ENCODE measurements around the gene H6PD. TPM values are rescaled to one million over a fixed set of nuclear protein-coding genes. Genes with fewer than 3 reads are reported as not detected.

H6PD gene
- polyA plus RNA-seq, 1 donor (not counting 4 experiments of a cell fraction or from before 2014, with no cell fraction given): 3.3 TPM

DNA sequence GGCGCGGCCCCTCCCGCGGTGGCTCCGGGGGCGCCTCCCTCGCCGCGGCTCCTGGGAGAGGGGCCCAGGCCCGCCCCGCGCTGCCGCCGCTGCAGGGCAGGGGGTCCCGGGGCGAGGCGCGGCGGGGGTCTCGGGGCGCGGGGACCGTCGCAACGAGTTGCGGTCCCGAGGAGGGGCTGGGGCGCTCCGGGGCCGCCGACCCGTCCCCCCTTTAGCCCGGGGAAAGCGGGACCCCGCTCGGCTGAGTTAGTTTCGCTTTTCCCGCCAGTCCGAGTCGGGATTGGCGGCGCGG is 58.6 kb downstream of the H6PD start:
- peak overlapping the region; percentile 60 to 99 (median 67) for H3K4me3 ChIP-seq (ENCODE audit: control insufficient read depth in 2 of 3, extremely low read depth in 1 of 3, insufficient read depth in 2 of 3, low read depth in 1 of 3, low read length in 3 of 3)
- TF ChIP-seq EZH2 (IDR thresholded peaks at IDR 0.05; ENCODE audit: low read length): no peak
- TF ChIP-seq, protein P1, sequence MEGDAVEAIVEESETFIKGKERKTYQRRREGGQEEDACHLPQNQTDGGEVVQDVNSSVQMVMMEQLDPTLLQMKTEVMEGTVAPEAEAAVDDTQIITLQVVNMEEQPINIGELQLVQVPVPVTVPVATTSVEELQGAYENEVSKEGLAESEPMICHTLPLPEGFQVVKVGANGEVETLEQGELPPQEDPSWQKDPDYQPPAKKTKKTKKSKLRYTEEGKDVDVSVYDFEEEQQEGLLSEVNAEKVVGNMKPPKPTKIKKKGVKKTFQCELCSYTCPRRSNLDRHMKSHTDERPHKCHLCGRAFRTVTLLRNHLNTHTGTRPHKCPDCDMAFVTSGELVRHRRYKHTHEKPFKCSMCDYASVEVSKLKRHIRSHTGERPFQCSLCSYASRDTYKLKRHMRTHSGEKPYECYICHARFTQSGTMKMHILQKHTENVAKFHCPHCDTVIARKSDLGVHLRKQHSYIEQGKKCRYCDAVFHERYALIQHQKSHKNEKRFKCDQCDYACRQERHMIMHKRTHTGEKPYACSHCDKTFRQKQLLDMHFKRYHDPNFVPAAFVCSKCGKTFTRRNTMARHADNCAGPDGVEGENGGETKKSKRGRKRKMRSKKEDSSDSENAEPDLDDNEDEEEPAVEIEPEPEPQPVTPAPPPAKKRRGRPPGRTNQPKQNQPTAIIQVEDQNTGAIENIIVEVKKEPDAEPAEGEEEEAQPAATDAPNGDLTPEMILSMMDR (optimal IDR thresholded peaks at IDR 0.05 in 1 of 3, IDR thresholded peaks at IDR 0.05 in 1 of 3, conservative IDR thresholded peaks at IDR 0.05 in 1 of 3; ENCODE audit: extremely low read depth in 1 of 3, insufficient read depth in 2 of 3, low read length in 3 of 3): no peak
- peak overlapping the region; percentile 87 for H3K27ac ChIP-seq (ENCODE audit: control insufficient read depth, insufficient read depth, low read length)
- peaks cover 3% of the 10 kb centered on the region for H3K9me1 ChIP-seq (ENCODE audit: control insufficient read depth, extremely low read depth, insufficient read depth, low read length)
- H3K36me3 ChIP-seq (ENCODE audit: control insufficient read depth in 2 of 2, extremely low read depth in 1 of 2, insufficient read depth in 2 of 2, low read length in 2 of 2): peaks cover 2 to 10% of the 10 kb centered on the region in 2 experiments
- FAIRE-seq: no peak
- no peaks in the 10 kb centered on the region for H3K27me3 ChIP-seq (ENCODE audit: control insufficient read depth, extremely low read depth, insufficient read depth, low read length)
- DNase-seq (ENCODE audit: low read depth, low spot score): no peak
- no peak overlapping the region for H2AFZ ChIP-seq (ENCODE audit: control insufficient read depth, low read length)
- dilution Hi-C loops (cut with MboI; ENCODE audit: extremely low pct_ligation_motif_present, low sequenced_read_pairs): no loop called here
- H3K4me2 ChIP-seq (ENCODE audit: control insufficient read depth, extremely low read depth, insufficient read depth, low read depth, low read length): no peak overlapping the region
- peaks cover 34% of the 10 kb centered on the region for H3K4me1 ChIP-seq (ENCODE audit: control insufficient read depth, extremely low read depth, insufficient read depth, low read length)
- H4K20me1 ChIP-seq (ENCODE audit: control insufficient read depth, extremely low read depth, insufficient read depth, low read length): no peaks in the 10 kb centered on the region
- H3K79me2 ChIP-seq (ENCODE audit: control insufficient read depth, insufficient read depth, low read length): peaks cover 41% of the 10 kb centered on the region
- H3K9me3 ChIP-seq (ENCODE audit: control insufficient read depth, low read depth, low read length): peaks cover under 1% of the 10 kb centered on the region
- peak overlapping the region; percentile 96 for H3K9ac ChIP-seq (ENCODE audit: control insufficient read depth, extremely low read depth, insufficient read depth, low read length)

DNA sequence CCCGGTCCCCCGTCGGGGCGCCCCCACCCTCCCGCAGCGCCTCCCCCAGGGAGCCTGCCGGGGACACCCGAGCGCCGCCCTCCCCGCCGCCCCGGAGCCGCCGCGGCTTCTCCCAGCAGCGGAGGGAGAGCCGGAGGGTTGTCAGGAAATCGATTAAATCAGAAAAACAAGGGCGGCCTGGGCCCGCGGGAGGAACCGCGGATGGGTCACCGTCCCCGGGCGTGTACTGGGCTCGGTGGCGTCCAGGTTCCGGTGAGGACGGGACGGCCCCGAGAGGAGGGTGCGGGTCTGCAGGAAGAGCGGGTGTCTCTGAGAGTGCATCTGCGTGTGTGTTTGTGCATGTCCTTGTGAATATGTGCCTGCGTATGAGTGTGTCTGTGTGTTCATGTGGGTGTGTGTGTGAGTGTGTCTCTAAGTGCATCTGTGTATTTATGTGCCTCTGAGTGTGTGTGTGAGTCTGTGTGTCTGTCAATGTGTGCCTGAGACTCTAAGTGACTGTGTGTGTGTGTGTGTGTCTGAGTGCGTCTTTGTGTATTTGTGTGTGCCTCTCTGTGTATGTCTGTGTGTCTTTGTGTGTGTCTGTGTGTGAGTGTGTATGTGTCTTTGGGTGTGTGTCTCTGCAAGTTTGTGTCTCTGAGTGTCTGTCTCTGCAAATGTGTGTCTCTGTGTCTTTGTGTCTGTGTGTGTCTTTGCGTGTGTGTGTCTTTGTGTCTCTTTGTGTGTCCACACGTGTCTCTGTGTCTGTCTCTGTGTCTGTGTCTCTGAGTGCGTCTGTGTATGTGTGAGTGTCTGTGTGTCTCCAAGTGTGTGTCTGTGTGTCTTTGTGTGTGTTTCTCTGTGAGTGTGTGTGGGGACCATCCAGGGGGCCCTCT is 59.2 kb downstream of the H6PD start:
- peak overlapping the region; percentile 63 for H2AFZ ChIP-seq (ENCODE audit: control insufficient read depth, low read length)
- H3K4me3 ChIP-seq (ENCODE audit: control insufficient read depth in 2 of 3, extremely low read depth in 1 of 3, insufficient read depth in 2 of 3, low read depth in 1 of 3, low read length in 3 of 3): peak overlapping the region; percentile 60 to 99 (median 67)
- H3K9me3 ChIP-seq (ENCODE audit: control insufficient read depth, low read depth, low read length): no peaks in the 10 kb centered on the region
- DNase-seq (ENCODE audit: low read depth, low spot score): no peak
- peaks cover 34% of the 10 kb centered on the region for H3K4me1 ChIP-seq (ENCODE audit: control insufficient read depth, extremely low read depth, insufficient read depth, low read length)
- peak overlapping the region; percentile 96 for H3K9ac ChIP-seq (ENCODE audit: control insufficient read depth, extremely low read depth, insufficient read depth, low read length)
- H3K27me3 ChIP-seq (ENCODE audit: control insufficient read depth, extremely low read depth, insufficient read depth, low read length): no peaks in the 10 kb centered on the region
- dilution Hi-C loops (cut with MboI; ENCODE audit: extremely low pct_ligation_motif_present, low sequenced_read_pairs): no loop called here
- no peak for TF ChIP-seq EZH2 (IDR thresholded peaks at IDR 0.05; ENCODE audit: low read length)
- TF ChIP-seq, protein P1 (optimal IDR thresholded peaks at IDR 0.05 in 1 of 3, IDR thresholded peaks at IDR 0.05 in 1 of 3, conservative IDR thresholded peaks at IDR 0.05 in 1 of 3; ENCODE audit: extremely low read depth in 1 of 3, insufficient read depth in 2 of 3, low read length in 3 of 3): no peak
- H3K79me2 ChIP-seq (ENCODE audit: control insufficient read depth, insufficient read depth, low read length): peaks cover 47% of the 10 kb centered on the region
- H4K20me1 ChIP-seq (ENCODE audit: control insufficient read depth, extremely low read depth, insufficient read depth, low read length): no peaks in the 10 kb centered on the region
- peaks cover 3% of the 10 kb centered on the region for H3K9me1 ChIP-seq (ENCODE audit: control insufficient read depth, extremely low read depth, insufficient read depth, low read length)
- FAIRE-seq: peak; percentile 58
- peak overlapping the region; percentile 97 for H3K4me2 ChIP-seq (ENCODE audit: control insufficient read depth, extremely low read depth, insufficient read depth, low read depth, low read length)
- peak overlapping the region; percentile 87 for H3K27ac ChIP-seq (ENCODE audit: control insufficient read depth, insufficient read depth, low read length)
- peaks cover 4 to 10% of the 10 kb centered on the region in 2 experiments for H3K36me3 ChIP-seq (ENCODE audit: control insufficient read depth in 2 of 2, extremely low read depth in 1 of 2, insufficient read depth in 2 of 2, low read length in 2 of 2)

Data from keratinocyte (primary cell).